ENCODE results near the gene CREB3L2.
"Not testable (repeated sequence)": the region's sequence is repeated elsewhere in the genome, so short reads cannot be mapped to it uniquely, and the experiment has no call there.

The CREB3L2 gene

GRCh38 chr7:137838706-137839315 is 163.1 kb downstream of the CREB3L2 start:
- DNase-seq (ENCODE audit: low spot score) = no peak

- no peak for DNase-seq (ENCODE audit: low spot score)
These were observed 165.3 kb downstream of the CREB3L2 start for GRCh38 chr7:137836541-137836940.

- DNase-seq (ENCODE audit: low spot score) = no peak
These were observed 165.8 kb downstream of the CREB3L2 start for GRCh38 chr7:137836113-137836509.

- peak; percentile 44 for DNase-seq (ENCODE audit: low spot score)
These were observed 166.3 kb downstream of the CREB3L2 start for GRCh38 chr7:137835486-137836112.

GRCh38 chr7:137834552-137834951 is 167.3 kb downstream of the CREB3L2 start:
- no peak for DNase-seq (ENCODE audit: low spot score)

- not testable (repeated sequence) for DNase-seq (ENCODE audit: low spot score)
These were observed 168.9 kb downstream of the CREB3L2 start for GRCh38 chr7:137832990-137833389.

- no peak for DNase-seq (ENCODE audit: low spot score)
These were observed 169.5 kb downstream of the CREB3L2 start for GRCh38 chr7:137832382-137832781.

GRCh38 chr7:137831555-137831954 is 170.3 kb downstream of the CREB3L2 start:
- not testable (repeated sequence) for DNase-seq (ENCODE audit: low spot score)

- no peak for DNase-seq (ENCODE audit: low spot score)
These were observed 172.4 kb downstream of the CREB3L2 start for GRCh38 chr7:137829337-137829992.

GRCh38 chr7:137828456-137828855 is 173.4 kb downstream of the CREB3L2 start:
- DNase-seq (ENCODE audit: low spot score) = no peak

- no peak for DNase-seq (ENCODE audit: low spot score)
These were observed 176.4 kb downstream of the CREB3L2 start for GRCh38 chr7:137825489-137825888.
